Stimulated activated CD4-positive, alpha-beta T cell treated with anti-CD3 and anti-CD28 coated beads, Interleukin-1b, Interleukin-23, amount 100 ng/mL, for 48 hours (primary cell): Measurements from ENCODE around the gene MICU2.

Experiments
- DNase-seq: peaks from one replicate; pipeline ENCODE4 v3.0.0-alpha.2; 2020

MICU2 gene

GRCh38 chr13:21603531-21604448 is at the start of gene MICU2:
TSS of gene MICU2 (minus strand) at chr13:21604170. CDS start at chr13:21604148, 22 bp downstream.
- peak; percentile 94 for DNase-seq

- no peak for DNase-seq
These were observed 37.7 kb upstream of the MICU2 start for GRCh38 chr13:21641629-21642028.

GRCh38 chr13:21639561-21639960 is 35.6 kb upstream of the MICU2 start:
- no peak for DNase-seq

- DNase-seq = no peak
These were observed 34.6 kb upstream of the MICU2 start for GRCh38 chr13:21638319-21639282.

GRCh38 chr13:21637296-21637695 is 33.3 kb upstream of the MICU2 start:
- peak; percentile 12 for DNase-seq

GRCh38 chr13:21636656-21637055 is 32.7 kb upstream of the MICU2 start:
- no peak for DNase-seq

GRCh38 chr13:21632196-21632595 is 28.2 kb upstream of the MICU2 start:
- no peak for DNase-seq

- DNase-seq = no peak
These were observed 21.4 kb upstream of the MICU2 start for GRCh38 chr13:21625366-21625765.

- DNase-seq = no peak
These were observed 16.9 kb upstream of the MICU2 start for GRCh38 chr13:21620861-21621260.

GRCh38 chr13:21619633-21620220 is 15.8 kb upstream of the MICU2 start:
- no peak for DNase-seq

- no peak for DNase-seq
These were observed 12.9 kb upstream of the MICU2 start for GRCh38 chr13:21616880-21617279.

- no peak for DNase-seq
These were observed 12.4 kb upstream of the MICU2 start for GRCh38 chr13:21616205-21616866.

- no peak for DNase-seq
These were observed 11.5 kb upstream of the MICU2 start for GRCh38 chr13:21615427-21615826.

- no peak for DNase-seq
These were observed 9.8 kb upstream of the MICU2 start for GRCh38 chr13:21613791-21614190.

GRCh38 chr13:21611385-21611784 is 7.4 kb upstream of the MICU2 start:
- no peak for DNase-seq

GRCh38 chr13:21610687-21611086 is 6.7 kb upstream of the MICU2 start:
- DNase-seq = no peak

GRCh38 chr13:21608961-21609360 is 5.0 kb upstream of the MICU2 start:
- DNase-seq = no peak

GRCh38 chr13:21606796-21607195 is 2.8 kb upstream of the MICU2 start:
- no peak for DNase-seq

GRCh38 chr13:21606251-21606650 is 2.3 kb upstream of the MICU2 start:
- DNase-seq = no peak

GRCh38 chr13:21596722-21597121 is 7.2 kb downstream of the MICU2 start:
- DNase-seq = no peak

- no peak for DNase-seq
These were observed 8.5 kb downstream of the MICU2 start for GRCh38 chr13:21595546-21595822.

- no peak for DNase-seq
These were observed 9.0 kb downstream of the MICU2 start for GRCh38 chr13:21594715-21595545.
